T1000 (cell line): ENCODE measurements around the gene SRPK3.
"Not testable (repeated sequence)": the region's sequence is repeated elsewhere in the genome, so short reads cannot be mapped to it uniquely, and the experiment has no call there.

Experiments
- DNase-seq: peaks from one replicate; lab custom pipeline; 2025; ENCODE audit warnings: mixed read lengths; lab: John Stamatoyannopoulos, UW

SRPK3 gene

DNA sequence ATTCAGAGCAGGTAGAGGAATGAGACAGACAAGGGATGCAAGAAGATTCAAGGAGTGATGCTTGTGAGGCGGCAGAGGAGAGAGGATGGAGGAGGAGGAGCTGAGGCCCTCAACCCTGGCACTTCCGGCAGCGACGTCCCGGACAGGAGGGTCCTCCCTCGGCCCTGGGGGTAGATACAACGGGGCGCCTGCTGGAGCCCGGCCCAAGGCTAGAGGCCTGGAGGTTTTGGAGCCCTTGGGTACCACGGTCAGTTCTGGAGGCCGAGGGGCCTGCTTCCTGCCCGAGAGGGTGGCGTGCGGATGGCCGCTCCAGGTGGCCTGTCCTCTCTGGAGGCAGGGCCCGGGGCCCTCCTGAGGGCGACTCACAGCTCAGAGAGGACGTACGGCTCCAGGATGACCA, 27.1 kb downstream of the SRPK3 start:
- no peak for DNase-seq

DNA sequence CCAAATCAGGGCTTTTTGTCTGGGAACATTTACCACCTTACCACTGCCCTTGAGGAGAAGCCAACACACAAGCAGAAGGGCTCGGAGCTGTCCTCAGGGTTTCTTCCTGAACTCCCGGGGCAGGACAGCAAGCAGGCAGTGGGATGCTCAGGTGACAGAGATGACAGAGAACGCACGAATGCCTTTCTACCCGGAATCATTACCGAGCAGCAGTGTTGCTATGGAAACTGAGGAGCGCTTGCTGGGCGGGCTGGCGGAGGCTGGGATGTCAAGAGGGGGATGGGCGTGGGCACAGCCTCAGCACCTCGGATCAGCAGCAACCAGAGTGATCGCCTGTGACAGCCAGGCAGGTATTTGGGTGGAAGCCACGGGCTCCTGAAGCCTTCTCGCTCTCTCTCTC, 31.4 kb downstream of the SRPK3 start:
- no peak for DNase-seq

DNA sequence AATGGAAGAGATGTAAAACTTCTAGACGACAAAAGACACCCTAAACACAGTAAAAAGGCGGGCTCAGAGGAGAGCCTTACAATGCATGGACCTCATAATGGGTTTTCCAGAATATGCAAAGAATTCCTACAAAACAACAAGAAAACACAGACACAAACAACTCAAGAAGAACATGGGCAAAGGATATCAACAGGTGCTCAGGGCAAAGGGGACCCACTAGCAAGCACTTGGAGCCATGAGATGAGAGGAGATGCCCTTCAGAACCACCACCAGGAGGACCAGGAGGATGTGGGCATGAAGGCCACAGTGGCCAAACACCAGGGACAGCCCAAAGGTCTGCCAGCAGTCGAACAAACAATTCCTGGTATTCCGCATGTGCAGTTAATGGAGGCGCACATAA, 32.3 kb downstream of the SRPK3 start:
- no peak for DNase-seq

DNA sequence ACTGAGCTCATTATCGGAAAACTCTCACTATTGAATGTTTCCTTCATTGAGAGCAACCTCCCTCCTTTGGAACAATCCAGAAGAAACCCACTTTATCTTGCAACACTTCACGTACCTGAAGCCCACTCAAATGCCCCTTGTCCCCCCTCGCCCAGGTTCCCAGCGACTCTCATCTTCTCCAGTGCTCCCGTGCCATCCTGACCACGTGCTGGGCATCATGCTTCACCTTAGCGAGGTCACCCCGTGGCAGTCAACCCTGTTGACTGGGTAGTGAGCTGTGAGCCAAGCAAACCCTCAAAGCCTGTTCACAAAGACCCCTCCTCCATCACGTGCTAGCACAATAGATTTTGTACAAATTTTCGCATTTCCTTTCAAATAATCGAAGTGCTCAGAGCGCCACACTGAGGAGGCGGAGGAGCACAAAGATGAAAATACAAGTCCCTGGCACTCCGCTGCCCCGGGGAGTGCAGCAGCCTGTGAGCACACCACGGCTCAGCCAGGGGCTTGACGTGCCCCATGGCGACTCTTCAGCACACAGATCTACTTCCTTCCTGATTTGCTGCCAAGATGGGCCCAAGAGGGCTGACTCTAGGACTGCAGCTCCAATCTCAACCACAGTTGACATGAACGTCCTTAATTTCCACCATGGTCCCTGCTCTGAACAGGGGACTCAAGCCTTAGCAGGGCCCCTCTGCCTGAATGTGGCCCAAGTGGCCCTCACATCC, 33.9 kb downstream of the SRPK3 start:
- DNase-seq, result no peak

DNA sequence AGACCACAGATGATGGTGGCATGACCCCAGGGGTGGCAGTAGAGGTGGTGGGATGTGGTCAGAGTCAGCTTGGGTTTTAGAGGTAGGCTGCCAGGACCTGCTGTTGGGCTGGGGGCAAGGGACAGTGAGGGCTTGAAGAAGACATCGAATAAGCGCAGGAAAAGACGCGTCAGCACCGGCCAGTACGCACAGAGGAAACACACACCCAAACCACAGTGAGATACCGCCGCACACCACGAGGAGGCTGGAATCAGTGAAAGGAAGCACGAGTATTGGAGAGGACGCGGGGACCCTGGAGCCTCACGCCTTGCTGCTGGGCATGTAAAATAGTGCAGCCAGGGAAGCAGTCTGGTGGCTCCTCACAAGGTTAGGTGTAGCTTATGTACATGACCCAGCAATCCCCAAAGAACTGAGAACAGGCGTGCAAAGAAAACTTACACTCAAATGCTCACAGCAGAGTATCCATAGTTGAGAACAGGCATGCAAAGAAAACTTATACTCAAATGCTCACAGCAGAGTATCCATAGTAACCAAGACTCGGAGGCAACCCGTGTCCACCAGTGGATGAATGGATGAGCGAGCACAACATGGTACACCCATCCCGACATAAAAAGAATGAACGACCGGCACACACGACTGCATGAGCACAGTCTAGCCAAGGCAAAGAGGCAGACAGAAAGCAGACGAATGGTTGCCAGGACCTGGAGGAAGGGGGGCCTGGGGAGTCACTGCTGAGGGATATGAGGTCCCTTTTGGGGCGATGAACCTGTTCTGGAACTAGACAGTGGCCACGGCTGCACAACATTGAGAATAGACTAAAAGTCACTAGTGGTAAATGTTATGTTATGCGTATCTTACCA, 36.2 kb downstream of the SRPK3 start:
- DNase-seq, result no peak

DNA sequence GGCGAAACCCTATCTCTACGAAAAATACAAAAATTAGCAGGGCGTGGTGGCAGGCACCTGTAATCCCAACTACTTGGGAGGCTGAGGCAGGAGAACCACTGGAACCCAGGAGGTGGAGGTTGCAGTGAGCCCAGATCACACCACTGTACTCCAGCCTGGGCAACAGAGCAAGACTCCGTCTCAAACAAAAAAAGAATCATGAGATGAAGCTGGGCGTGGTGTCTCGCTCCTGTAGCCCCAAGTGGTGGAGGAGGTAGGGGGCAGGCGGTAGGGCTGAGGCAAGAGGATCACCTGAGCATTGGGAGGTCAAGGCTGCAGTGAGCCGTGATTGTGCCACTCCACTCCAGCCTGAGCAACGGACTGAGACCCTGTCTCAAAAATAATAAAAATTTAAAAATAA, 37.2 kb downstream of the SRPK3 start:
- DNase-seq, result not testable (repeated sequence)

DNA sequence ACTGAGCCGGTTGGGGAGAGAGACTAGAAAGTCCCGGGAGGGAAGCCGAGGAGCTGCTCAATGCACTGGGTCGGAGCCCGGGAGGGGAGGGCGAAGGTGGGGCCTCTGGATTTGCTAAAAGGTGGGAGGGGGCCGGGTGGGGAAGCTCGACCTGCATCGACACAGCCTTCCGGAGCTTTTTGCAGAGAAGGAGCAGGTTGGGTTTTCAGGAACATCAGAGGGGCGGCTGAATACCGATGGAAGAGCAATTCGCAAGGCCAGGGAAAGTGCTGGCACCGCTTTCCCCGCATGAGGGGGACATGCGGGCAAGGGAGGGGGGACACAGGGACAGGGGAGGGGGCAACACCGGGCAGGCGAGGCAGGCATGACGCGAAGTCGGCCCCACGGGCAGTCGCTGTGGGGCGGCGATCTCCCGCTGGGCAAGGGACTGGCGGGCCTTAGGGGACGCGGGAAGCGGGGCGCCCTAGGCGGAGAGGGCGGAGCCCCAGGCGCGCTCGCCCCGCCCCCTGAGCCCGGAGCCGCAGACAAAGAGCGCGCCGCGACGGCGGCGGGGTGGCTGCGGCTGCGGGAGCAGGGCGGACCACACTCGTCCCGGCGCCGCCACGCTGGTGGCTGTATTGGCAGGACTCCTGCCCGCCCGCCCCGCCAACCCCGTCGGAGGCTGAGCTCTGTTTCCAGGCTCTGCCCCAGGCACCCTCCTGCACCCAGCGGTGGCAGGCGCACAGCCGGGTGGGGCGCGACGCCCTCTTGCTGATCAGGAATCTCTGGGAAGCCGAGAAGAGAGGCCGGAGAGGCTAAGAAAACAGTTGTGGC, 37.9 kb downstream of the SRPK3 start:
- DNase-seq, result no peak

- DNase-seq, result no peak
Measured at GRCh38 chrX:153819384-153820040, 38.7 kb downstream of the SRPK3 start.

DNA sequence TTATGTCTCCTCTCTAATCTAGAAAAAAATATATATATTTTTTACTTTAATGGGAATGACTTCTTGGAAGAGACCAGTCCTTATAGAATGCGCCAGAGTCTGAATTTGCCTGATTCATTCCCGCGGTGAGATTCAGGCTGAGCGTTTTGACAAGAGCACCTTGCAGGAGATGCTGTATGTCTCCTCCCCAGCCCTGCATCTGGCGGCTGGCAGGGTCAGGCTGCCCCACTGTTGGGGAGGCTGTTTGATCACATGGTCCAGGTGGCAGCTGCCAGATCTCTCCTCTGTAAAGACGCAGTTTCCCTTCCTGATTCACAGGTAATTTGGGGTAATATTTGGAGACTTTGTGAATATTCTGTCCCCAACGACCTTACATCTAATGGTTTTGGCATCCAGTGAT, 39.8 kb downstream of the SRPK3 start:
- no peak for DNase-seq

- no peak for DNase-seq
Measured at GRCh38 chrX:153821066-153821465, 40.2 kb downstream of the SRPK3 start.

DNA sequence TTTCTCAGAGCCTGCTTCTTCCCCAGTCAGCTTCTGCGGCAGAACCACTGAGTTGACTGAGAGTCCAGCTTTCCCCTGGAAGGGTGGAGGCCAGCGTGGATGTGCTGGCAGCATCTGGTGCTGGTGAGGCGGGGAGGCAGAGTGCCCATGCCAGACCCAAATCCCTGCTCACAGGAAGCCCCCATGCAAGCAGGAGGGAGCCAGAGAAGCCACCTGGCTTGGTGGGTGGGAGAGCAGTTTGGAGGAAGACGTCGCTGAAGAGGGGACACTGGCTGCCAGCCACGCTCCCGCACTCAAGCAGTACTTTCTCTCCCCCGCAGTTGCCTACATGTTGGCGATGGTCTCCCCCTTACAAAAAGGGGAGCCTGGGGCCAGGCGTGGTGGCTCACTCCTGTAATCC, 43.5 kb downstream of the SRPK3 start:
- DNase-seq, result no peak

DNA sequence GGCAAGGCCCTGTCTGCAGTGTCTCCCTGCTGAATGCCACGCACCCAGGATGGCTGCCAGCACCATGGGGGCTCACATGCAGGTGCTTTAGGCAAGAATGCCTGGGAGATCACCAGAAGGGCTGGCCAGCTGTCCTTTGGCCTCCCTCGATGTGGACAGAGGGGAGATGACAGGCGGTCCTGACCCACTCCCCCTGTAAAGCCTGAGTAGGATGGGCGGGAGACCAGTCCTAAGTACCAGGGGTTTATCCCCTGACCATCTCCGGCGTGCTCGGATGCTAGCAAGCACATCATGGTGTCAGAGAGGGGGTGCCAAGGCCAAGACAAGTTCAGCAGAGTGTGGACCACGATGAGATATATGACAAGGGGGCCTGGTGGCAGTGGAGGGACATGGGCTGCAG, 44.2 kb downstream of the SRPK3 start:
- DNase-seq, result no peak

DNA sequence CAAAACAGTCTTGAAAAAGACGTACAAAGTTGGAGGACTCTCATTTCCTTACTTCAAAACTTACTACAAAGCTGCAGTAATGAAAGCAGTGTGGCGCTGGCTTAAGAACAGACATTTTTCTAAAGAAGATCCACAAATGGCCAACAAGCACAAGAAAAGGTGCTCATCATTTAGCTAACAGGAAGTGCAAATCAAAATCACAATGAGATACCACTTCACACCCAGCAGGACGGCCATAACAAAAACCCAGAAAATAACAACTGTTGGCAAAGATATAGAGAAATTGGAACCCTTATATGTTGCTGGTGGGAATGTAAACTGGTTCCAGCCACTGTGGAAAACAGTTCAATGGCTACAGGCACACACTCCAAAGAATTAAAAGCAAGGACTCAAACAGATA, 46.2 kb downstream of the SRPK3 start:
- no peak for DNase-seq

- no peak for DNase-seq
Measured at GRCh38 chrX:153827903-153828302, 47.1 kb downstream of the SRPK3 start.

- DNase-seq, result no peak
Measured at GRCh38 chrX:153828308-153828707, 47.5 kb downstream of the SRPK3 start.

GRCh38 chrX:153828723-153829548, 48.1 kb downstream of the SRPK3 start:
- no peak for DNase-seq

- no peak for DNase-seq
Measured at GRCh38 chrX:153829549-153829798, 48.6 kb downstream of the SRPK3 start.

- DNase-seq, result no peak
Measured at GRCh38 chrX:153829799-153830639, 49.2 kb downstream of the SRPK3 start, which contains the start of gene PDZD4. PDZD4 (minus strand) TSS chrX:153830544; CDS start chrX:153830298, 246 bp downstream.

- no peak for DNase-seq
Measured at GRCh38 chrX:153830640-153831428, 50.0 kb downstream of the SRPK3 start.
